ENCODE measurements around the gene ENKD1. TPM values are rescaled to one million over a fixed set of nuclear protein-coding genes. Genes with fewer than 3 reads are reported as not detected.

The ENKD1 gene
- total and polyA plus RNA-seq, 2 of the 13 experiments (the other 11 are each of a cell fraction or from before 2014, with no cell fraction given): 10.8 to 20.8 TPM

DNA sequence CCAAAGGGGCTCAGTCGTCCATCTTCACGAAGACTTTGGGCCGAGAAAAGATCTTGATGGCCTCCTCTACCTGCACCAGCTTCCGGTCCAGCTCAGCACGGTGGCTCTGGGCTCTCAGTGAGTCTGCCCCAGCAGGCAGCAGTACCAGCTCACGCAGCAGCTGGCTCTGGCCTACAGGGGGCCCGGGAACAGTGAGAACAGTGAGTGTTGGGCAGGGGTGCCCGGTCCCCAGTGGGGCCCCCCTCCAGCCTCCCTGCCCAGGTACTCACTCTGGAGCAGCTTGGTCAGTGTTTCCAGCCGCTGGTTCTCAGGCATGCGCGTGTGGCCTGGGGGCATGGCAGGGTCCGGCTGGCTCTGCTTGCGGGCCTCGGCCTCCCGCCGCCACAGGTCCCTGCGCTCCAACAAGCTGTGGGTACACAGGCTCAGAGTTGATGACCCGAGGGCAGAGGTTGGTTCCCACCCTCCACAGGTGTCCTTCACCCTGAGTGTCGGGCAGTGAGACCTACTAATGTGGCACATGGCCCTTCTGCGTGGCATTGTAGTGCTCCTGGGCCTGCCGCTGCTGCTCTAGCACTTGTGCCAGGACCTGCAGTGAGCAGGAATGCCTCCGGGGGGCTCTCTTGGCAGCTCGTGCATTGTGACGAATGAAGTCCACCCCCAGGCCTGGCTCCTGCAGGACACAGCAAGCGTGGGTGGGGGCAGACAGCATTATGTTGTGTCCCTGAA, 3.2 kb downstream of the ENKD1 start (continued):
- TF ChIP-seq, protein P1, sequence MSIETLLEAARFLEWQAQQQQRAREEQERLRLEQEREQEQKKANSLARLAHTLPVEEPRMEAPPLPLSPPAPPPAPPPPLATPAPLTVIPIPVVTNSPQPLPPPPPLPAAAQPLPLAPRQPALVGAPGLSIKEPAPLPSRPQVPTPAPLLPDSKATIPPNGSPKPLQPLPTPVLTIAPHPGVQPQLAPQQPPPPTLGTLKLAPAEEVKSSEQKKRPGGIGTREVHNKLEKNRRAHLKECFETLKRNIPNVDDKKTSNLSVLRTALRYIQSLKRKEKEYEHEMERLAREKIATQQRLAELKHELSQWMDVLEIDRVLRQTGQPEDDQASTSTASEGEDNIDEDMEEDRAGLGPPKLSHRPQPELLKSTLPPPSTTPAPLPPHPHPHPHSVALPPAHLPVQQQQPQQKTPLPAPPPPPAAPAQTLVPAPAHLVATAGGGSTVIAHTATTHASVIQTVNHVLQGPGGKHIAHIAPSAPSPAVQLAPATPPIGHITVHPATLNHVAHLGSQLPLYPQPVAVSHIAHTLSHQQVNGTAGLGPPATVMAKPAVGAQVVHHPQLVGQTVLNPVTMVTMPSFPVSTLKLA (IDR thresholded peaks at IDR 0.05): no peak
- TF ChIP-seq, protein P2, sequence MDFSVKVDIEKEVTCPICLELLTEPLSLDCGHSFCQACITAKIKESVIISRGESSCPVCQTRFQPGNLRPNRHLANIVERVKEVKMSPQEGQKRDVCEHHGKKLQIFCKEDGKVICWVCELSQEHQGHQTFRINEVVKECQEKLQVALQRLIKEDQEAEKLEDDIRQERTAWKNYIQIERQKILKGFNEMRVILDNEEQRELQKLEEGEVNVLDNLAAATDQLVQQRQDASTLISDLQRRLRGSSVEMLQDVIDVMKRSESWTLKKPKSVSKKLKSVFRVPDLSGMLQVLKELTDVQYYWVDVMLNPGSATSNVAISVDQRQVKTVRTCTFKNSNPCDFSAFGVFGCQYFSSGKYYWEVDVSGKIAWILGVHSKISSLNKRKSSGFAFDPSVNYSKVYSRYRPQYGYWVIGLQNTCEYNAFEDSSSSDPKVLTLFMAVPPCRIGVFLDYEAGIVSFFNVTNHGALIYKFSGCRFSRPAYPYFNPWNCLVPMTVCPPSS (IDR thresholded peaks at IDR 0.05): no peak
- TF ChIP-seq TEAD2 (CRISPR knock-in tag; IDR thresholded peaks at IDR 0.05): no peak
- no peak for TF ChIP-seq SRF (IDR thresholded peaks at IDR 0.05; ENCODE audit: low read depth, low read length)
- TF ChIP-seq, protein P3, sequence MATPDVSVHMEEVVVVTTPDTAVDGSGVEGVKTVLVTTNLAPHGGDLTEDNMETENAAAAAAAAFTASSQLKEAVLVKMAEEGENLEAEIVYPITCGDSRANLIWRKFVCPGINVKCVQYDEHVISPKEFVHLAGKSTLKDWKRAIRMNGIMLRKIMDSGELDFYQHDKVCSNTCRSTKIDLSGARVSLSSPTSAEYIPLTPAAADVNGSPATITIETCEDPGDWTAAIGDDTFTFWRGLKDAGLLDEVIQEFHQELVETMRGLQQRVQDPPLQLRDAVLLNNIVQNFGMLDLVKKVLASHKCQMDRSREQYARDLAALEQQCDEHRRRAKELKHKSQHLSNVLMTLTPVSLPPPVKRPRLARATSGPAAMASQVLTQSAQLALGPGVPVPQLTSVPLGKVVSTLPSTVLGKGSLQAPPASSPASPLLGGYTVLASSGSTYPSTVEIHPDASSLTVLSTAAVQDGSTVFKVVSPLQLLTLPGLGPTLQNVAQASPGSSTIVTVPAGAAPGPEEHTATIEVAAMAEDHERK (CRISPR knock-in tag; IDR thresholded peaks at IDR 0.05; ENCODE audit: low read depth): no peak
- no peak for TF ChIP-seq ZZZ3 (CRISPR knock-in tag; IDR thresholded peaks at IDR 0.05; ENCODE audit: borderline replicate concordance)
- TF ChIP-seq RXRB (CRISPR knock-in tag; IDR thresholded peaks at IDR 0.05; ENCODE audit: borderline replicate concordance): no peak
- TF ChIP-seq, protein P4, sequence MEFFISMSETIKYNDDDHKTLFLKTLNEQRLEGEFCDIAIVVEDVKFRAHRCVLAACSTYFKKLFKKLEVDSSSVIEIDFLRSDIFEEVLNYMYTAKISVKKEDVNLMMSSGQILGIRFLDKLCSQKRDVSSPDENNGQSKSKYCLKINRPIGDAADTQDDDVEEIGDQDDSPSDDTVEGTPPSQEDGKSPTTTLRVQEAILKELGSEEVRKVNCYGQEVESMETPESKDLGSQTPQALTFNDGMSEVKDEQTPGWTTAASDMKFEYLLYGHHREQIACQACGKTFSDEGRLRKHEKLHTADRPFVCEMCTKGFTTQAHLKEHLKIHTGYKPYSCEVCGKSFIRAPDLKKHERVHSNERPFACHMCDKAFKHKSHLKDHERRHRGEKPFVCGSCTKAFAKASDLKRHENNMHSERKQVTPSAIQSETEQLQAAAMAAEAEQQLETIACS (CRISPR knock-in tag; IDR thresholded peaks at IDR 0.05): no peak
- TF ChIP-seq, protein P5, sequence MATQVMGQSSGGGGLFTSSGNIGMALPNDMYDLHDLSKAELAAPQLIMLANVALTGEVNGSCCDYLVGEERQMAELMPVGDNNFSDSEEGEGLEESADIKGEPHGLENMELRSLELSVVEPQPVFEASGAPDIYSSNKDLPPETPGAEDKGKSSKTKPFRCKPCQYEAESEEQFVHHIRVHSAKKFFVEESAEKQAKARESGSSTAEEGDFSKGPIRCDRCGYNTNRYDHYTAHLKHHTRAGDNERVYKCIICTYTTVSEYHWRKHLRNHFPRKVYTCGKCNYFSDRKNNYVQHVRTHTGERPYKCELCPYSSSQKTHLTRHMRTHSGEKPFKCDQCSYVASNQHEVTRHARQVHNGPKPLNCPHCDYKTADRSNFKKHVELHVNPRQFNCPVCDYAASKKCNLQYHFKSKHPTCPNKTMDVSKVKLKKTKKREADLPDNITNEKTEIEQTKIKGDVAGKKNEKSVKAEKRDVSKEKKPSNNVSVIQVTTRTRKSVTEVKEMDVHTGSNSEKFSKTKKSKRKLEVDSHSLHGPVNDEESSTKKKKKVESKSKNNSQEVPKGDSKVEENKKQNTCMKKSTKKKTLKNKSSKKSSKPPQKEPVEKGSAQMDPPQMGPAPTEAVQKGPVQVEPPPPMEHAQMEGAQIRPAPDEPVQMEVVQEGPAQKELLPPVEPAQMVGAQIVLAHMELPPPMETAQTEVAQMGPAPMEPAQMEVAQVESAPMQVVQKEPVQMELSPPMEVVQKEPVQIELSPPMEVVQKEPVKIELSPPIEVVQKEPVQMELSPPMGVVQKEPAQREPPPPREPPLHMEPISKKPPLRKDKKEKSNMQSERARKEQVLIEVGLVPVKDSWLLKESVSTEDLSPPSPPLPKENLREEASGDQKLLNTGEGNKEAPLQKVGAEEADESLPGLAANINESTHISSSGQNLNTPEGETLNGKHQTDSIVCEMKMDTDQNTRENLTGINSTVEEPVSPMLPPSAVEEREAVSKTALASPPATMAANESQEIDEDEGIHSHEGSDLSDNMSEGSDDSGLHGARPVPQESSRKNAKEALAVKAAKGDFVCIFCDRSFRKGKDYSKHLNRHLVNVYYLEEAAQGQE (IDR thresholded peaks at IDR 0.05; ENCODE audit: borderline replicate concordance in 1 of 2, low read depth in 1 of 2, low read length in 2 of 2): no peak
- TF ChIP-seq, protein P6, sequence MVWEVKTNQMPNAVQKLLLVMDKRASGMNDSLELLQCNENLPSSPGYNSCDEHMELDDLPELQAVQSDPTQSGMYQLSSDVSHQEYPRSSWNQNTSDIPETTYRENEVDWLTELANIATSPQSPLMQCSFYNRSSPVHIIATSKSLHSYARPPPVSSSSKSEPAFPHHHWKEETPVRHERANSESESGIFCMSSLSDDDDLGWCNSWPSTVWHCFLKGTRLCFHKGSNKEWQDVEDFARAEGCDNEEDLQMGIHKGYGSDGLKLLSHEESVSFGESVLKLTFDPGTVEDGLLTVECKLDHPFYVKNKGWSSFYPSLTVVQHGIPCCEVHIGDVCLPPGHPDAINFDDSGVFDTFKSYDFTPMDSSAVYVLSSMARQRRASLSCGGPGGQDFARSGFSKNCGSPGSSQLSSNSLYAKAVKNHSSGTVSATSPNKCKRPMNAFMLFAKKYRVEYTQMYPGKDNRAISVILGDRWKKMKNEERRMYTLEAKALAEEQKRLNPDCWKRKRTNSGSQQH (CRISPR knock-in tag; IDR thresholded peaks at IDR 0.05; ENCODE audit: low read depth): no peak
- no peak for TF ChIP-seq ZNF572 (CRISPR knock-in tag; IDR thresholded peaks at IDR 0.05)
- peak; percentile 45; the same call in 1 of the 2 replicates for TF ChIP-seq ZNF547 (CRISPR knock-in tag; IDR thresholded peaks at IDR 0.05)
- TF ChIP-seq HES4 (CRISPR knock-in tag; IDR thresholded peaks at IDR 0.05; ENCODE audit: borderline replicate concordance): peak; percentile 32; the same call in 1 of the 2 replicates
- 0 out of 2 replicates have a peak, but pooled peaks have one; percentile 27 for TF ChIP-seq ZNF563 (CRISPR knock-in tag; IDR thresholded peaks at IDR 0.05)
- no peak for TF ChIP-seq PTBP1 (IDR thresholded peaks at IDR 0.05; ENCODE audit: low read depth, low read length, poor library complexity, severe bottlenecking)
- no peak for TF ChIP-seq HNRNPLL (IDR thresholded peaks at IDR 0.05; ENCODE audit: low read depth, low read length, poor library complexity, severe bottlenecking)

Data from HepG2 (cell line).